ENCODE data around the gene TMEM132E. TPM values are rescaled to one million over a fixed set of nuclear protein-coding genes. Genes with fewer than 3 reads are reported as not detected.

Gene TMEM132E
- total and polyA plus RNA-seq, 2 donors: 0.09 to 0.78 TPM

DNA sequence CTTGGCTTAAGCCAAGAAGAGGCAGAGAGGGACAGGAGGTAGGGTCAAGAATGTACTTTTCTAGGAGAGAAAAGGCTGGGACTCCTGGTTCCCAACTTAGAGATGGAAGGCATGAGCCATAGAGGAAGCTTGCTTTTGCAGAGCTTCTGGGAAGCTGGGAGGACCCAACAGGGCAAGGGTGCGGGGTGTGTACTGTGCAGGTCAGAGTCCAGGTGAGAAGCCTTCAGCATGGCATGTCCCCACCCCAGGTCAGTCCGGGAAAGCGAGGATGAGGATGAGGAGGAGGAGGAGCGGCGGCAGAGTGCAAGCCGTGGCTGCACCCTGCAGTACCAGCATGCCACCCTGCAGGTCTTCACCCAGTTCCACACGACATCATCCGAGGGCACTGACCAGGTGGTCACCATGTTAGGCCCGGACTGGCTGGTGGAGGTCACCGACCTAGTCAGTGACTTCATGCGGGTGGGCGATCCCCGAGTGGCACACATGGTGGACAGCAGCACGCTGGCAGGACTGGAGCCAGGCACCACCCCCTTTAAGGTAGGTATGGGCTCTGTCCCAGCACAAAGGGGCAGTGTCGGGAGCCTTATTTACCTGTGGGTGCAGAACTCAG lies 55.3 kb downstream of the TMEM132E start:
- DNase-seq (ENCODE audit: low read depth in 6 of 9, low spot score in 9 of 9): no peak
- Histone ChIP-seq H3K36me3 (ENCODE audit: control insufficient read depth in 2 of 2, insufficient read depth in 2 of 2, low read length in 1 of 2) (no peaks in the 10 kb centered on the region), H3K4me3 (ENCODE audit: low read length in 2 of 2) (no peak overlapping the region), H3K9me3 (ENCODE audit: control insufficient read depth in 2 of 2, insufficient read depth in 1 of 2, low read length in 1 of 2) (no peaks in the 10 kb centered on the region), H3K4me1 (ENCODE audit: control insufficient read depth in 2 of 2, insufficient read depth in 2 of 2, low read length in 2 of 2) (peaks cover 3 to 4% of the 10 kb centered on the region in 2 donors), H3K27ac (ENCODE audit: low read depth in 1 of 2, low read length in 1 of 2) (no peak overlapping the region), H3K27me3 (ENCODE audit: control insufficient read depth in 2 of 2, insufficient read depth in 1 of 2, low read length in 1 of 2) (peaks cover 3 to 47% of the 10 kb centered on the region in 2 donors)
- 93% methylated on average over 15 of the region's 15 CpGs for WGBS

DNA sequence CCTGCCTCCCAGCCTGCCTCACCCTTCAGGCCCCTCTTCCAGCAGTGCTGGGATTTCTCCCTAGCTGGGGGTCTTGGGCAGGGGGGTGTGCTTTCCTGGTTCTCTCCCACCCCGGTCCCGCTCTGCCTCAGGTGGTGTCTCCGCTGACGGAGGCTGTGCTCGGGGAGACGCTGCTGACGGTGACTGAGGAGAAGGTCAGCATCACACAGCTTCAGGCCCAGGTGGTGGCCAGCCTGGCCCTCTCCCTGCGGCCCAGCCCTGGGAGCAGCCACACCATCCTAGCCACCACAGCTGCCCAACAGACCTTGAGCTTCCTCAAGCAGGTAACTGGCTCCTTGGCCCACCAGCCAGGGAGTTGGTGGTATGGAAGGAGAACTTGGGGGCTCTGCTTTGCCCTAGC lies 56.5 kb downstream of the TMEM132E start:
- H3K4me3 ChIP-seq (ENCODE audit: low read length in 2 of 2): no peak overlapping the region
- H3K27me3 ChIP-seq (ENCODE audit: control insufficient read depth in 2 of 2, insufficient read depth in 1 of 2, low read length in 1 of 2): peaks cover 3 to 47% of the 10 kb centered on the region in 2 donors
- no peaks in the 10 kb centered on the region for H3K36me3 ChIP-seq (ENCODE audit: control insufficient read depth in 2 of 2, insufficient read depth in 2 of 2, low read length in 1 of 2)
- H3K9me3 ChIP-seq (ENCODE audit: control insufficient read depth in 2 of 2, insufficient read depth in 1 of 2, low read length in 1 of 2): no peaks in the 10 kb centered on the region
- WGBS: 94% methylated on average over 8 of the region's 8 CpGs
- peaks cover 3 to 4% of the 10 kb centered on the region in 2 donors for H3K4me1 ChIP-seq (ENCODE audit: control insufficient read depth in 2 of 2, insufficient read depth in 2 of 2, low read length in 2 of 2)
- no peak overlapping the region for H3K27ac ChIP-seq (ENCODE audit: low read depth in 1 of 2, low read length in 1 of 2)
- DNase-seq (ENCODE audit: low read depth in 6 of 9, low spot score in 9 of 9): no peak

- H3K9me3 ChIP-seq (ENCODE audit: control insufficient read depth in 2 of 2, insufficient read depth in 1 of 2, low read length in 1 of 2): no peaks in the 10 kb centered on the region
- no peak overlapping the region for H3K4me3 ChIP-seq (ENCODE audit: low read length in 2 of 2)
- DNase-seq (ENCODE audit: low read depth in 6 of 9, low spot score in 9 of 9): no peak
- 22% methylated on average over 20 of the region's 20 CpGs for WGBS
- H3K36me3 ChIP-seq (ENCODE audit: control insufficient read depth in 2 of 2, insufficient read depth in 2 of 2, low read length in 1 of 2): no peaks in the 10 kb centered on the region
- peaks cover 3 to 46% of the 10 kb centered on the region in 2 donors for H3K27me3 ChIP-seq (ENCODE audit: control insufficient read depth in 2 of 2, insufficient read depth in 1 of 2, low read length in 1 of 2)
- peaks cover 3 to 4% of the 10 kb centered on the region in 2 donors for H3K4me1 ChIP-seq (ENCODE audit: control insufficient read depth in 2 of 2, insufficient read depth in 2 of 2, low read length in 2 of 2)
- no peak overlapping the region for H3K27ac ChIP-seq (ENCODE audit: low read depth in 1 of 2, low read length in 1 of 2)
Observed at GRCh38 chr17:34637041-34637547, 57.7 kb downstream of the TMEM132E start.

- WGBS: 2% methylated on average over 73 of the region's 73 CpGs
- Histone ChIP-seq H3K4me3 (ENCODE audit: low read length in 2 of 2) (peak overlapping the region in 1 of 2 donors; percentile 42), H3K27me3 (ENCODE audit: control insufficient read depth in 2 of 2, insufficient read depth in 1 of 2, low read length in 1 of 2) (peaks cover 3 to 45% of the 10 kb centered on the region in 2 donors), H3K36me3 (ENCODE audit: control insufficient read depth in 2 of 2, insufficient read depth in 2 of 2, low read length in 1 of 2) (no peaks in the 10 kb centered on the region), H3K9me3 (ENCODE audit: control insufficient read depth in 2 of 2, insufficient read depth in 1 of 2, low read length in 1 of 2) (no peaks in the 10 kb centered on the region), H3K4me1 (ENCODE audit: control insufficient read depth in 2 of 2, insufficient read depth in 2 of 2, low read length in 2 of 2) (peaks cover 3 to 4% of the 10 kb centered on the region in 2 donors), H3K27ac (ENCODE audit: low read depth in 1 of 2, low read length in 1 of 2) (no peak overlapping the region)
- peak; percentile 26 to 78 (median 54) for DNase-seq (ENCODE audit: low read depth in 6 of 9, low spot score in 9 of 9)
Observed at GRCh38 chr17:34637548-34638525, 58.5 kb downstream of the TMEM132E start.

- Histone ChIP-seq H3K4me3 (ENCODE audit: low read length in 2 of 2) (no peak overlapping the region), H3K27ac (ENCODE audit: low read depth in 1 of 2, low read length in 1 of 2) (no peak overlapping the region), H3K4me1 (ENCODE audit: control insufficient read depth in 2 of 2, insufficient read depth in 2 of 2, low read length in 2 of 2) (peaks cover 3 to 4% of the 10 kb centered on the region in 2 donors), H3K27me3 (ENCODE audit: control insufficient read depth in 2 of 2, insufficient read depth in 1 of 2, low read length in 1 of 2) (peaks cover 3 to 45% of the 10 kb centered on the region in 2 donors), H3K36me3 (ENCODE audit: control insufficient read depth in 2 of 2, insufficient read depth in 2 of 2, low read length in 1 of 2) (no peaks in the 10 kb centered on the region), H3K9me3 (ENCODE audit: control insufficient read depth in 2 of 2, insufficient read depth in 1 of 2, low read length in 1 of 2) (no peaks in the 10 kb centered on the region)
- no peak for DNase-seq (ENCODE audit: low read depth in 6 of 9, low spot score in 9 of 9)
- WGBS: 51% methylated on average over 17 of the region's 17 CpGs
Observed at GRCh38 chr17:34638526-34639260, 59.3 kb downstream of the TMEM132E start.

GRCh38 chr17:34639706-34640425 lies 60.5 kb downstream of the TMEM132E start:
- Histone ChIP-seq H3K4me3 (ENCODE audit: low read length in 2 of 2) (no peak overlapping the region), H3K36me3 (ENCODE audit: control insufficient read depth in 2 of 2, insufficient read depth in 2 of 2, low read length in 1 of 2) (no peaks in the 10 kb centered on the region), H3K4me1 (ENCODE audit: control insufficient read depth in 2 of 2, insufficient read depth in 2 of 2, low read length in 2 of 2) (peaks cover 3 to 4% of the 10 kb centered on the region in 2 donors), H3K27me3 (ENCODE audit: control insufficient read depth in 2 of 2, insufficient read depth in 1 of 2, low read length in 1 of 2) (peaks cover 3 to 42% of the 10 kb centered on the region in 2 donors), H3K27ac (ENCODE audit: low read depth in 1 of 2, low read length in 1 of 2) (no peak overlapping the region), H3K9me3 (ENCODE audit: control insufficient read depth in 2 of 2, insufficient read depth in 1 of 2, low read length in 1 of 2) (no peaks in the 10 kb centered on the region)
- DNase-seq (ENCODE audit: low read depth in 6 of 9, low spot score in 9 of 9): no peak
- WGBS: 79% methylated on average over 6 of the region's 6 CpGs

- Histone ChIP-seq H3K27me3 (ENCODE audit: control insufficient read depth in 2 of 2, insufficient read depth in 1 of 2, low read length in 1 of 2) (peaks cover 3 to 33% of the 10 kb centered on the region in 2 donors), H3K36me3 (ENCODE audit: control insufficient read depth in 2 of 2, insufficient read depth in 2 of 2, low read length in 1 of 2) (no peaks in the 10 kb centered on the region), H3K27ac (ENCODE audit: low read depth in 1 of 2, low read length in 1 of 2) (no peak overlapping the region), H3K4me1 (ENCODE audit: control insufficient read depth in 2 of 2, insufficient read depth in 2 of 2, low read length in 2 of 2) (peaks cover 3 to 4% of the 10 kb centered on the region in 2 donors), H3K9me3 (ENCODE audit: control insufficient read depth in 2 of 2, insufficient read depth in 1 of 2, low read length in 1 of 2) (no peaks in the 10 kb centered on the region), H3K4me3 (ENCODE audit: low read length in 2 of 2) (no peak overlapping the region)
- 87% methylated on average over 7 of the region's 7 CpGs for WGBS
- no peak for DNase-seq (ENCODE audit: low read depth in 6 of 9, low spot score in 9 of 9)
Observed at GRCh38 chr17:34641368-34641767, 62.0 kb downstream of the TMEM132E start.

DNA sequence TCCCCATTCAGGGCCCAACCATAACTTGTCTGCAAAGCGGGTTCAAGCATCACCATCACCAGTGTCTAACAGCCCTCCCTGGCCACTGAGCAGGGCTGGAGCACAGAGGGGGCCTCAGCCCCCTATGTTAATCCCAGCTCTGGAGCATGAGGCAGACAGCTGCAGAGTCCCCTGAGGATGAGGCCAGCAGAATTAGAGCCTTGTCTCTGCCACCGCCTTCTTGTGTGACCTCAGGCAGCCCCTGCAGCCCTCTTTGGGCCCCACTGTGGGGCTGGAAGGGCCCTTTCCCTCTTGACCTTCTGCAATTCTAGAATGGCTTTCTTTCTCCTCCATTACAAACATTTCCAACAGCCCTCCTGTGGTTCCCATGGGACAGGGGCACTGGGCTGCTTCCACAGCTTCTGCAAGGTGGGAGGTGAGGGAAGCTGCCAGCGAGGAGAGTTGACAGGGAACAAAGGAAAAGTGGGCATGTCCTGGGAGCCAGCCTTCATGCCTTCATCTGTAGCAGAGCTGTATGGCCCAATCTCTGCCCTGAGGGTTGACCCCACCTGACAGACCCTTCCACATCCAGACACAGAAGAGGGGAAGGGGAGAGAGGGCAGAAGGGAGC lies 65.7 kb downstream of the TMEM132E start:
- Histone ChIP-seq H3K4me3 (ENCODE audit: low read length in 2 of 2) (no peak overlapping the region), H3K4me1 (ENCODE audit: control insufficient read depth in 2 of 2, insufficient read depth in 2 of 2, low read length in 2 of 2) (no peaks in the 10 kb centered on the region), H3K36me3 (ENCODE audit: control insufficient read depth in 2 of 2, insufficient read depth in 2 of 2, low read length in 1 of 2) (no peaks in the 10 kb centered on the region), H3K27me3 (ENCODE audit: control insufficient read depth in 2 of 2, insufficient read depth in 1 of 2, low read length in 1 of 2) (peaks cover 0 to 2% of the 10 kb centered on the region in 2 donors), H3K9me3 (ENCODE audit: control insufficient read depth in 2 of 2, insufficient read depth in 1 of 2, low read length in 1 of 2) (no peaks in the 10 kb centered on the region), H3K27ac (ENCODE audit: low read depth in 1 of 2, low read length in 1 of 2) (no peak overlapping the region)
- no peak for DNase-seq (ENCODE audit: low read depth in 6 of 9, low spot score in 9 of 9)
- WGBS: 92% methylated on average over 3 of the region's 3 CpGs
